ENCODE data around the gene COL4A1.

- TF ChIP-seq GATA2 (IDR thresholded peaks at IDR 0.05; ENCODE audit: low read depth, low read length) (no peak), GATA3 (IDR thresholded peaks at IDR 0.05; ENCODE audit: low read depth, low read length) (no peak)
Observed at GRCh38 chr13:110109140-110109783, 197.7 kb downstream of the COL4A1 start.

All from SH-SY5Y (cell line).